ENCODE data around the gene MYOCOS.

- TF ChIP-seq EZH2 (IDR thresholded peaks at IDR 0.05; ENCODE audit: insufficient read depth, poor library complexity, severe bottlenecking) (no peak), EZH2phosphoT487 (IDR thresholded peaks at IDR 0.05; ENCODE audit: insufficient read depth, low read depth) (no peak)
Measured at GRCh38 chr1:171588230-171588629, 33.8 kb upstream of the MYOCOS start.
